Ovary (tissue), 9 donors: Measurements from ENCODE around the gene CAPN14. TPM values are rescaled to one million over a fixed set of nuclear protein-coding genes. Genes with fewer than 3 reads are reported as not detected.

ENCODE experiments used
- DNase-seq, 5 donors: peaks; one replicate each; pipeline ENCODE4 v3.0.0-alpha.2; 2019 to 2020
- H3K27ac ChIP-seq, 2 donors: fragments of 200-600 bp; one replicate each; pipeline versions ENCODE4 v1.5.1 to v1.8.0; 2019 to 2022
- H3K27me3 ChIP-seq: fragments of 200-600 bp; one replicate; pipeline ENCODE4 v1.8.0; 2022
- H3K36me3 ChIP-seq: fragments of 200-600 bp; sonication (generic); one replicate; pipeline ENCODE4 v1.5.1; 2019
- H3K4me1 ChIP-seq: one replicate; pipeline ENCODE4 v1.8.1; 2013; ENCODE audit warnings: mild to moderate bottlenecking, moderate library complexity; ENCODE audit not compliant: insufficient read depth
- H3K4me3 ChIP-seq: fragments of 200-600 bp; sonication (generic); one replicate; pipeline ENCODE4 v1.5.1; 2017
- H3K9me3 ChIP-seq, 2 donors: fragments of 200-600 bp in 1 of 2; sonication (generic) in 1 of 2; one replicate each; pipeline versions ENCODE4 v1.5.1 to v1.8.1; 2013 to 2019; ENCODE audit warnings: mild to moderate bottlenecking in 1 of 2, moderate library complexity in 1 of 2
- CTCF ChIP-seq, 3 donors: fragments of 450-650 bp in 2 of 3; fragments of 200-600 bp in 1 of 3; IDR thresholded peaks; one replicate each; pipeline versions ENCODE4 v1.5.1 to v1.8.0; 2016 to 2022; ENCODE audit warnings: antibody characterized with exemption in 3 of 3, mild to moderate bottlenecking in 1 of 3
- EP300 ChIP-seq: sonication (generic); formaldehyde crosslinking; IDR thresholded peaks from one replicate; pipeline ENCODE4 v1.6.1; 2017; ENCODE audit warnings: antibody characterized with exemption
- POLR2A ChIP-seq: fragments of 450-650 bp; IDR thresholded peaks from one replicate; pipeline ENCODE4 v1.6.1; 2017; ENCODE audit warnings: antibody characterized with exemption, mild to moderate bottlenecking, moderate library complexity
- WGBS, 3 donors: extraction: QIAGEN DNeasy Blood & Tissue Kit in 1 of 3; methylation state at CpG; one replicate each; pipeline versions ENCODE4 v1.1.5 to v1.1.7; 2013 to 2017; 5-methylcytosine and 5-hydroxymethylcytosine counted together
- intact Hi-C, 4 donors: fragments of 100-400 bp; cut with DNase I; formaldehyde crosslinking; loops; one replicate each; pipeline versions ENCODE4 v1.11.0 to v1.15.1; 2022 to 2023
- polyA plus RNA-seq, 2 donors: library from polyadenylated mRNA; stranded (reverse); fragments of 200-250 nt in 1 of 2; fragments of 350-450 nt in 1 of 2; fragmentation: Illumina TruSeq in 1 of 2; extraction: RNeasy Lipid Tissue Mini Kit (QIAGEN cat#74804) in 1 of 2; gene quantifications; one replicate each; pipeline ENCODE4 v1.2.3, GENCODE V29; 2013 to 2014
- total RNA-seq, 7 donors: library from RNA; depleted of rRNA in 2 of 7; stranded (reverse); fragments of >200 nt in 2 of 7; fragmentation: NEBNext Ultra II Directional in 3 of 7; extraction: Animal tissue kit (Norgen Biotek cat#: 25700) in 3 of 7; gene quantifications; one replicate each; pipeline versions ENCODE4 v1.1.0 to v1.2.4, GENCODE V29; 2016 to 2023
- donor health status: DM: no; HTN: no; CAD: no; lungs with moderate emphysema.
- donor health status: DM: no; HTN: no; CAD: no.
- donor health status: Bipolar disorder and iron deficiency.
- donor health status: DM: yes; HTN: yes; CAD: no.
- donor health status: DM: no; HTN: no; CAD: no.
- donor health status: DM: yes; HTN: yes; CAD: no.

Gene CAPN14
- total and polyA plus RNA-seq, 9 donors: 0.05 to 0.23 (median 0.05) TPM; not detected in 2

DNA sequence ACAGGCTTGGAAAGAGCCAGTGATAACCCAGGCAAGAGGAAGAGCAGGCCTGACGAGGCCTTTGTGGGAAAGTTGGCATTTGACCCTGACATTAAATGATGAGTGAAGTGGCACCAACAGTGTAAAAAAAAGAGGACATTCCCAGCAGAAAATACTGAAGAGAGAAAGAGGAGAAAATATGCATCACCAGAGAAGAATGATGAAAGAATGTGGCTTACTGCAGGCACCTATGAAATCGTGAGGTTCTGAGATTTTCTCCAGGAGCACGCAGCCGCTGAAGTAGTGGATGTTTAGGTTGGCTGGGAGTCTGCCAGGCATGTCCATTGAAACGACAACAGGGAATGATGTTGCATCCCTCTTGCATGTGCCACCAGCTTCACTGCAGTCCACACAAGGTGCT lies 30.4 kb upstream of the CAPN14 start:
- Histone ChIP-seq H3K4me1 (no peaks in the 10 kb centered on the region), H3K36me3 (no peaks in the 10 kb centered on the region), H3K4me3 (no peak overlapping the region), H3K9me3 (no peaks in the 10 kb centered on the region), H3K27me3 (no peaks in the 10 kb centered on the region), H3K27ac (no peak overlapping the region)
- 79 to 84% (median 83%) methylated on average over 5 of the region's 5 CpGs for WGBS, 3 donors
- TF ChIP-seq EP300: no peak
- TF ChIP-seq POLR2A: no peak
- TF ChIP-seq CTCF (IDR thresholded peaks at IDR 0.05): no peak
- DNase-seq: no peak
- intact Hi-C loops: no loop called here

DNA sequence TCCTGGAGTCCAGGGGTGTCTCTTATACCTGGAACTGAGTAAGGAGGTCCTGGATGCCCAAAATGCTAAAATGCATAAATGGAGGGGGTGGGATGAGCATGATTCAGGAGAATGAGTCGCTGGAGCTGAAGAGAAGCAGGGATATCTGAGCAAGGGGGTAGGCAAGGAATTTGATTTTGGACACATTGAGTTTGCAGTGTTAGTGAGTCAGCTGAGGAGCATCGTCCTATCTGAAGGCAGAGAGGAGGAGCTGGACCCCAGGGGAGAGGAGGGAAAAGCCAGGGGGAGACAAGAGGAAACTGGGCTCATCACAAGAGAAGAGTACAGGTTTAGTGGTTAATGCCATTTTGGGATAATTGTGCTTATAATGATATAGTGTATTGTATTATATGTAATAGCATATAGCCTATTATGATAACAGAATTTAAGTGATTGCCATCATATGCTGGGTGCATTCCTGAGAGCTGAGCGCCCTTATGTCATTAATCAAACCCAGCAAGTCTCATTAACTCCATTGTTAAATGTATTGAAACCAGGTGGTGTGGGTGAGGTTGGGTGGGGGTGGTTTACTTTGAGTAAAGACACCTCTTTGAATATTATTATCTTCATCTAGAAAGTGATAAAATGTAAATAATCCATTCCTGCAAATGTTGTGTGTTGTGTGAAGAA lies 29.0 kb upstream of the CAPN14 start:
- H3K4me3 ChIP-seq: no peak overlapping the region
- TF ChIP-seq EP300 (no peak), POLR2A (no peak), CTCF (IDR thresholded peaks at IDR 0.05) (no peak)
- no peaks in the 10 kb centered on the region for H3K9me3 ChIP-seq
- DNase-seq: no peak
- no peaks in the 10 kb centered on the region for H3K36me3 ChIP-seq
- WGBS, 3 donors: 81 to 89% (median 87%) methylated on average over 3 of the region's 3 CpGs
- H3K4me1 ChIP-seq: peaks cover 1% of the 10 kb centered on the region
- intact Hi-C loops: no loop called here
- no peaks in the 10 kb centered on the region for H3K27me3 ChIP-seq
- H3K27ac ChIP-seq: no peak overlapping the region

GRCh38 chr2:31244101-31244500 lies 26.8 kb upstream of the CAPN14 start:
- no peaks in the 10 kb centered on the region for H3K9me3 ChIP-seq
- no peak overlapping the region for H3K27ac ChIP-seq
- no peak overlapping the region for H3K4me3 ChIP-seq
- intact Hi-C loops: no loop called here
- H3K4me1 ChIP-seq: peaks cover 1% of the 10 kb centered on the region
- 95 to 96% (median 96%) methylated on average over 10 of the region's 10 CpGs for WGBS, 3 donors
- H3K36me3 ChIP-seq: no peaks in the 10 kb centered on the region
- DNase-seq: no peak
- H3K27me3 ChIP-seq: no peaks in the 10 kb centered on the region
- no peak for TF ChIP-seq CTCF (IDR thresholded peaks at IDR 0.05)
- no peak for TF ChIP-seq EP300
- no peak for TF ChIP-seq POLR2A

GRCh38 chr2:31243053-31243452 lies 25.7 kb upstream of the CAPN14 start:
- Histone ChIP-seq H3K4me3 (no peak overlapping the region), H3K27me3 (no peaks in the 10 kb centered on the region), H3K36me3 (no peaks in the 10 kb centered on the region), H3K9me3 (no peaks in the 10 kb centered on the region), H3K27ac (no peak overlapping the region), H3K4me1 (peaks cover 1% of the 10 kb centered on the region)
- DNase-seq: no peak
- WGBS, 3 donors: 94 to 98% (median 96%) methylated on average over 5 of the region's 5 CpGs
- intact Hi-C loops: no loop called here
- TF ChIP-seq EP300 (no peak), CTCF (IDR thresholded peaks at IDR 0.05) (no peak), POLR2A (no peak)
